Neutrophil (primary cell): ENCODE measurements around the gene B3GNT2.
"Not testable (repeated sequence)": the region's sequence is repeated elsewhere in the genome, so short reads cannot be mapped to it uniquely, and the experiment has no call there.

Experiments
- H3K27ac ChIP-seq: fragments of 200-600 bp; sonication (generic); 2 replicates; pipeline ENCODE4 v1.5.1; 2016; ENCODE audit warnings: mild to moderate bottlenecking, moderate library complexity
- H3K27me3 ChIP-seq: fragments of 200-600 bp; sonication (generic); 2 replicates; pipeline ENCODE4 v1.6.0; 2016; ENCODE audit warnings: mild to moderate bottlenecking
- H3K36me3 ChIP-seq: fragments of 200-600 bp; sonication (generic); 2 replicates; pipeline ENCODE4 v1.5.1; 2017
- H3K4me1 ChIP-seq, 2 experiments: fragments of 200-600 bp in 1 of 2; sonication (generic) in 1 of 2; 1 replicate in 1 of 2; 2 replicates in 1 of 2; pipeline versions ENCODE4 v1.5.1 to v1.6.1; 2013 to 2016; ENCODE audit warnings: low read depth in 1 of 2, low read length in 1 of 2, mild to moderate bottlenecking in 1 of 2, moderate library complexity in 1 of 2; ENCODE audit not compliant: control insufficient read depth in 1 of 2, insufficient read depth in 1 of 2
- H3K4me3 ChIP-seq, 2 experiments: fragments of 200-600 bp in 1 of 2; sonication (generic) in 1 of 2; 1 replicate in 1 of 2; 2 replicates in 1 of 2; pipeline ENCODE4 v1.5.1; 2013 to 2016; ENCODE audit warnings: low read depth in 1 of 2, low read length in 1 of 2, mild to moderate bottlenecking in 1 of 2, moderate library complexity in 1 of 2
- H3K9me3 ChIP-seq: fragments of 200-600 bp; sonication (generic); 2 replicates; pipeline ENCODE4 v1.5.1; 2016
- TF ChIP-seq, protein P1 (sequence below): fragments of 200-600 bp; sonication (generic); IDR thresholded peaks from 2 replicates; pipeline ENCODE4 v1.5.1; 2016; ENCODE audit warnings: antibody characterized with exemption

The B3GNT2 gene, protein sequence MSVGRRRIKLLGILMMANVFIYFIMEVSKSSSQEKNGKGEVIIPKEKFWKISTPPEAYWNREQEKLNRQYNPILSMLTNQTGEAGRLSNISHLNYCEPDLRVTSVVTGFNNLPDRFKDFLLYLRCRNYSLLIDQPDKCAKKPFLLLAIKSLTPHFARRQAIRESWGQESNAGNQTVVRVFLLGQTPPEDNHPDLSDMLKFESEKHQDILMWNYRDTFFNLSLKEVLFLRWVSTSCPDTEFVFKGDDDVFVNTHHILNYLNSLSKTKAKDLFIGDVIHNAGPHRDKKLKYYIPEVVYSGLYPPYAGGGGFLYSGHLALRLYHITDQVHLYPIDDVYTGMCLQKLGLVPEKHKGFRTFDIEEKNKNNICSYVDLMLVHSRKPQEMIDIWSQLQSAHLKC

DNA sequence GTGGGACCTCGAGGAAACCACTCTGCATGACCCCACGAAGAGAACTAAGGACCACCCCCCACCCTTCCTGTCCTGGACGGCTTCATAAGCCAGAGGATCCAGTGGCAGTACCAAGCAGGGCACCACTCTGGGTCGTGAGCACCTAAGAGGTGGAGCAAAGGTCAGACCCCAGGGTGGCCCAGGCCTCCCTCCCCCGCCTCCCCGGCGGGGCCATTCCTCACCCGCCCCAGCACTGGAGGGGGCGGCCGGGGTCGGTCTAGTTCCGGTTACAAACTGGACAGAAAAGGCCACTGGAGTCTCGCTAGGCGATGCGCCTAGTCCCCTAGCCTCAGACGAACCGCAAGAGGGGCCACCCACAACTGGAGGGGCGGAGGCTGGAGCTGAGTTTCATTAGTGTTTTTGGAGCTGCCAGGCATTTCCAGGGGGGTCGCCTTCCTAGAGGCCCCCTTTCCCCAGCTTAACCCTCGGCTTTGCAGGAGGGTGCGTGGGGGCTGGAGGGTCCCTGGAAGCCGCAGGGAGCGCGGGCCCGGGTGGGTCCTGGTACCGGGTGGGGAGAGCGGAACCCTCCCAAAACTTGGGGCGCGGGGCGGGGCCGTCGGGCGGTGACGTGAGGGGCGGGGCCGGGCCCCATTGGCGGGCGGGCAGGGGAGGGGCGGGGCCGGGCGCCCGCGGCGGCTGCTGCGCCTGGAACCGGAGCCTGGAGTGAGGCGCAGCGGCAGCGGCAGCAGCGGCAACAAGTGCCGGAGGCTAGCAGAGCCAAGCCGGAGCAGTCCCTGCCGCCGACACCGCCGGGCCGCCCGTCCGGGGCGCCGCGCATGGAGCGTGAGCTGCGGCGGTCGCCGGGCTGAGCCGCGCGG is at the start of gene B3GNT2:
Gene B3GNT2 (plus strand): TSS at position 695 of the 857 bp plus-strand sequence. CDS start 26,106 bp downstream, outside the sequence.
- H3K36me3 ChIP-seq, result no peaks in the 10 kb centered on the region
- no peaks in the 10 kb centered on the region for H3K27me3 ChIP-seq
- H3K4me1 ChIP-seq, result peaks cover 53 to 57% of the 10 kb centered on the region in 2 experiments
- H3K9me3 ChIP-seq, result no peaks in the 10 kb centered on the region
- H3K27ac ChIP-seq, result peak within 1 kb of the TSS; percentile 91
- TF ChIP-seq, protein P1, sequence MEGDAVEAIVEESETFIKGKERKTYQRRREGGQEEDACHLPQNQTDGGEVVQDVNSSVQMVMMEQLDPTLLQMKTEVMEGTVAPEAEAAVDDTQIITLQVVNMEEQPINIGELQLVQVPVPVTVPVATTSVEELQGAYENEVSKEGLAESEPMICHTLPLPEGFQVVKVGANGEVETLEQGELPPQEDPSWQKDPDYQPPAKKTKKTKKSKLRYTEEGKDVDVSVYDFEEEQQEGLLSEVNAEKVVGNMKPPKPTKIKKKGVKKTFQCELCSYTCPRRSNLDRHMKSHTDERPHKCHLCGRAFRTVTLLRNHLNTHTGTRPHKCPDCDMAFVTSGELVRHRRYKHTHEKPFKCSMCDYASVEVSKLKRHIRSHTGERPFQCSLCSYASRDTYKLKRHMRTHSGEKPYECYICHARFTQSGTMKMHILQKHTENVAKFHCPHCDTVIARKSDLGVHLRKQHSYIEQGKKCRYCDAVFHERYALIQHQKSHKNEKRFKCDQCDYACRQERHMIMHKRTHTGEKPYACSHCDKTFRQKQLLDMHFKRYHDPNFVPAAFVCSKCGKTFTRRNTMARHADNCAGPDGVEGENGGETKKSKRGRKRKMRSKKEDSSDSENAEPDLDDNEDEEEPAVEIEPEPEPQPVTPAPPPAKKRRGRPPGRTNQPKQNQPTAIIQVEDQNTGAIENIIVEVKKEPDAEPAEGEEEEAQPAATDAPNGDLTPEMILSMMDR, result no peak
- peak within 1 kb of the TSS; percentile 79 to 95 for H3K4me3 ChIP-seq

DNA sequence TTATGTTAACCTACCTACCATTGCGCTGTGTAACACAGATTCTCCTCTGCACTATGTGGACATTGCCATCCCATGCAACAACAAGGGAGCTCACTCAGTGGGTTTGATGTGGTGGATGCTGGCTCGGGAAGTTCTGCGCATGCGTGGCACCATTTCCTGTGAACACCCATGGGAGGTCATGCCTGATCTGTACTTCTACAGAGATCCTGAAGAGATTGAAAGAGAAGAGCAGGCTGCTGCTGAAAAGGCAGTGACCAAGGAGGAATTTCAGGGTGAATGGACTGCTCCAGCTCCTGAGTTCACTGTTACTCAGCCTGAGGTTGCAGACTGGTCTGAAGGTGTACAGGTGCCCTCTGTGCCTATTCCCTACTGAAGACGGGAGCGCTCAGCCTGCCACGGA is 49.1 kb upstream of the B3GNT2 start:
- H3K4me1 ChIP-seq, H3K4me3 ChIP-seq, H3K27ac ChIP-seq, H3K36me3 ChIP-seq, H3K27me3 ChIP-seq, H3K9me3 ChIP-seq: not testable (repeated sequence)

DNA sequence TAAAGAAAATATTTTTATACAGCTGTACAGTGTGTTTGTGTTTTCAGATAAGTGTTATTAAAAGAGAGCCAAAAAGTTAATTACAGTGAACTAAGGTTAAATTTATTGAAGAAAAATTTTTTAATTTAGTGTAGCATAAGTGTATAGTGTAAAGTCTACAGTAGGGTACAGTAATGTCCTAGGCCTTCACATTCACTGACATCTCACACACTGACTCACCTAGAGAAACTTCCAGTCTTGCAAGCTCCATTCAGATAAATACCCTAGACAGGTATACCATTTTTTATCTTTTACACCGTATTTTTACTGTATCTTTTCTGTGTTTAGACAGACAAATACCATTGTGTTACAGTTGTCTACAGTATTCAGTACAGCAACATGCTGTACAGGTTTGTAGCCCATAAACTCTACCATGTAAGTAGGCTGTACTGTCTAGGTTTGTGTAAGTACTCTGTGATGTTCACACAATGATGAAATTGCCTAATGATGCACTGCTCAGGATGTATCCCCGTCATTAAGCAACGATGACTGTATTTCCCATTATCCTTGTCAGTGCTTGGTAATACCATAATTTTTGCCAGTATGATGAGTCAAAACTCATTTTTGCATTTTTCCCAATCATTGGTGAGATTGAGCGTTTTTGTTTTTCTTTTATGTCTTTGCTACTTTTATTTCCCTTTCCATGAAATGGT is 48.2 kb upstream of the B3GNT2 start:
- TF ChIP-seq, protein P1, result no peak
- no peaks in the 10 kb centered on the region for H3K4me1 ChIP-seq
- no peaks in the 10 kb centered on the region for H3K27me3 ChIP-seq
- H3K9me3 ChIP-seq, result no peaks in the 10 kb centered on the region
- no peak overlapping the region for H3K4me3 ChIP-seq
- no peak overlapping the region for H3K27ac ChIP-seq
- no peaks in the 10 kb centered on the region for H3K36me3 ChIP-seq

DNA sequence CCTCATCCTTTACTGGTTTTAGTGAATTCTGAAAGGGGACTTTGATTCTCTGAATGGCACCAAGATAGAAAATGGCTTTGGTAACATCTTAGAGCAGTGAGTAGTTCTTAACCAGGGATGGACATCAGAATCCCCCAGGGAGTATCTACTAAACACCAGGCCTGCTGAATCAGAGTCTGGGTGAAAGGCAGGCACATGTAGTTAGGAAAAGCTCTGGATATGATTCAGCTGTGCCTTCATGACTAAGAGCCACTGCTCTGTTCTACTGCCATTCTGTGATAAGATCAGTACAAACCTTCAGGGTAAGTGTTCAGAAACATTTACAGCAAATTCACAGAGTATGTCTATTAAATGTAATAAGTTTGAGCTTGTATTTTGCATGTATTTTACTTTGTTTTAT is 46.2 kb upstream of the B3GNT2 start:
- Histone ChIP-seq H3K4me3 (no peak overlapping the region), H3K27ac (no peak overlapping the region), H3K36me3 (no peaks in the 10 kb centered on the region), H3K27me3 (no peaks in the 10 kb centered on the region), H3K9me3 (no peaks in the 10 kb centered on the region), H3K4me1 (peaks cover 8 to 11% of the 10 kb centered on the region in 2 experiments)
- TF ChIP-seq, protein P1, result no peak

DNA sequence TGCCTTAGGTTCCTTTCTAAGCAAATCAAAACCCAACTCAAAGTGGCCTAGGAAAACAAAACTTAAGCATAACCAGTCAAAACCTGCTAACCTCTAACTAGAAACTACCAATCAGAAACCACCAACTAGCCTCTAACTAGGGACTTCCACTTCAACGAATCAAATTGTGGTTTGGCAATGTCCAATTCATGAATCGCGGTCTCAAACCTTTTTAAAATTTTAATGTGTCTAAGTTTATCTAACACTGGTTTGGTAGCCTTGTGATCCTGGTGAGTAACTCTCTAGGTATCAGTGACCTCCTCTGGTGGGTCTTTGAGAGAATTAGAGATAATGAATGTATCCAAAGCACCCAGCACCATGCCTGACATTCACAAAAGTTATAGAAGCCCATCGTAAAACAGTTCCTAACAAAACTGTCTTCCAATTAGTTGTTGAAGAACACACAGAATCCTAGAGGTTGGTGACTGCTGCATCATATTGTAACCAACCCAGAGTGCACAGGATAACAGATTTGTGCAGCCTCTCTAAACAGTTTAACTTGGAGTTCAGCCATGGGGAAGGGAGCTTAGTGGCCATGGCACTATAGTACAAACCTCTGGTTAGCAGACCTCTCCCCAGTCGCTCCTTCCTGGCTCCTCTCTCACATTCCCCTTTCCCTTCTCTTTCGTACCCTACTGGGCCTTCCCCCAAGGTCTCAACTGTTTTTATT is 45.2 kb upstream of the B3GNT2 start:
- TF ChIP-seq, protein P1, result no peak
- Histone ChIP-seq H3K4me3 (no peak overlapping the region), H3K9me3 (no peaks in the 10 kb centered on the region), H3K36me3 (no peaks in the 10 kb centered on the region), H3K27me3 (no peaks in the 10 kb centered on the region), H3K4me1 (peaks cover 8 to 11% of the 10 kb centered on the region in 2 experiments), H3K27ac (no peak overlapping the region)
